CMK (cell line): ENCODE results near the gene TAB3.
"Not testable (repeated sequence)": the region's sequence is repeated elsewhere in the genome, so short reads cannot be mapped to it uniquely, and the experiment has no call there.

Experiments
- DNase-seq: peaks from one replicate; pipeline ENCODE4 v3.0.0-alpha.2; 2010; ENCODE audit warnings: low read depth

Gene TAB3

DNA sequence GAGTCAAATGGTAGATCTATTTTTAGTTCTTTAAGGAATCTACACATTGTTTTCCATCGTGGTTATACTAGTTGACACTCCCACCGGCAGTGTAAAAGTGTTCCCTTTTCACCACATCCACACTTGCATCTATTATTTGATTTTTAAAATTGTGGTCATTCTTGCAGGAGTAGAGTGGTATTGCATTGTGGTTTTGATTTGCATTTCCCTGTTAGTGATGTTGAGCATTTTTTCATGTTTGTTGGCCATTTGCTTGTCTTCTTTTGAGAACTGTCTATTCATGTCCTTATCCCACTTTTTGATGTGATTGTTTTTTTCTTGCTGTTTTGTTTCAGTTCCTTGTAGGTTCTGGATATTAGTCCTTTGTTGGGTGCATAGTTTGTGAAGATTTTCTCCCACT is 70.0 kb downstream of the TAB3 start:
- DNase-seq, result no peak

DNA sequence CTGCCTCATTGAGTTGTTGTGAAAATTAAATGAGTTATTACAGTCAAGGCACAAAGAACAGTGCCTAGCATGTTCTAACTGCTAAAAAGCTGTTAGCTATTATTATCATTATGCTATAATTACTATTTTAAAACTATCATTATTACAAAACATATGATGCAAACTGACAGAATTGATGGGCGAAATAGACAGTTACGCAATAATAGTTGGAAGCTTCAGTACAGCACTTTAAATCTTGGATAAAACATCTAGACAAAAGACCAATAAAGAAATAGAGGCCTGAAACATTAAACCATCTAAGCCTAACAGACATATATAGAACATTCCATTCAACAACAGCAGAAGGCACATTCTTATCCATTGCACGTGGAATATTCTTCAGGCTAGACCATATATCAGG is 73.0 kb downstream of the TAB3 start:
- DNase-seq, result no peak

DNA sequence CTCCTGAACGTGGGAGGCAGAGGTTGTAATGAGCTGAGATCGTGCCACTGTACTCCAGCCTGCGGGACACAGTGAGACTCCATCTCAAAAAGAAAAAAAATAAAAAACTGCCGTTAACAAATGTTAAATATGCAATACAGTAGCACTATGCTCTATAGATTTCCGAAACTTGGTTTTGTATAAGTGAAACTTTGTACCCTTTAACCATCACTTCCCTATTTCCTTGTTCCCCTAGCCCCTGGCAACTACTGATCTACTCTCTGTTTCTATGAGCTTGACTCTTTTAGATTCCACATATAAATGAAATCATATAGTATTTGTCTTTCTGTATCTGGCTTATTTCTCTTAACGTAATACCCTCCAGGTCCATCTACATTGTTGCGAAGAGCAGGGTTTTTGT is 74.1 kb downstream of the TAB3 start:
- no peak for DNase-seq

DNA sequence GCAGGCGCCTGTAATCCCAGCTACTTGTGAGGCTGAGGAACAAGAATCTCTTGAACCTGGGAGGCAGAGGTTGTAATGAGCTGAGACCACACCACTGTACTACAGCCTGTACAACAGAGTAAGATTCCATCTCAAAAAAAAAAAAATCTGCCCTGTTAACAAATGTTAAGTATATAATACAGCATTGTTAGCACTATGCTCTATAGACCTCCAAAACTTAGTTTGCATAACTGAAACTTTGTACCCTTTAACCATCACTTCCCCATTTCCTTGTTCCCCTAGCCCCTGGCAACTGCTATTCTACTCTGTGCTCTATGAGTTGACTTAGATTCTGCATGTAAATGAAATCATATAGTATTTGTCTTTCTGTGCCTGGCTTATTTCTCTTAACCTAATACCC is 76.7 kb downstream of the TAB3 start:
- no peak for DNase-seq

DNA sequence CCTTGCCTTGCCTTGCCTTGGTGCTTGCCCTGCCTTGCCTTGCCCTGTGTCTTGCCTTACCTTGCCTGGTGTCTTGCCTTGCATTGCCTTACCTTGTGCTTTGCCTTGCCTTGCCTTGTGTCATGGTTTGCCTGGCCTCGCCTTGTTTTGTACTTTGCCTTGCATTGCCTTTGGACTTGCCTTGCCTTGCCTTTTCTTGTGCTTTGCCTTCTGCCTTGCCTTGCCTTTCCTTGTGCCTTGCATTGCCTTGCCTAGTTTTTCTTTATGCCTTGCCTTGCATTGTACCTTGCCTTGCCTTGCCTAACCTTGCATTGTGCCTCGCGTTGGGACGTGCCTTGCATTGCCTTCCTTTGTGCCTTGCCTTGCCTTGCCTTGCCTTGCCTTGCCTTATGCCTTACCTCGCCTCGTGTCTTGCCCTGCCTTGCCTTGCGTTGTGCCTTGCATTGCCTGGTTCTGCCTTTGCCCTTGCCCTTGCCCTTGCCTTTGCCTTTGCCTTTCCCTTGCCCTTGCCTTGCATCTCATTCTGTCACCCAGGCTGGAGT is 82.8 kb downstream of the TAB3 start:
- DNase-seq, result no peak

DNA sequence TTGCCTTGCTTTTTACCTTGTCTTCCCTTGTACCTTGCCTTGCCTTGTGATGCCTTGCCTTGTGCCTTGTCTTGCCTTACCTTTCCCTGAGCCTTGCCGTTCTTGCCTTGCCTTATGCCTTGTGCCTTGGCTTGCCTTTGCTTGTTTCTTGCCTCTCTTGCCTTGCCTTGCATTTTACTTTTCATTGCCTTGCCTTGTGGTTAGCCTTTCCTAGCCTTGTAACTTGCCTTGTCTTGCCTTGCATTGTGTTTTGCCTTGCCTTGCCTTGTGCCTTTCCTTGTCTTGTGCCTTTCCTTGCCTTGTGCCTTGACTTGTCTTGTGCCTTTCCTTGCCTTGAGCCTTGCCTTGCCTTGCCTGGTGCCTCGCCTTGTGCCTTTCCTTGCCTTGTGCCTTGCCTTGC is 84.6 kb downstream of the TAB3 start:
- no peak for DNase-seq

DNA sequence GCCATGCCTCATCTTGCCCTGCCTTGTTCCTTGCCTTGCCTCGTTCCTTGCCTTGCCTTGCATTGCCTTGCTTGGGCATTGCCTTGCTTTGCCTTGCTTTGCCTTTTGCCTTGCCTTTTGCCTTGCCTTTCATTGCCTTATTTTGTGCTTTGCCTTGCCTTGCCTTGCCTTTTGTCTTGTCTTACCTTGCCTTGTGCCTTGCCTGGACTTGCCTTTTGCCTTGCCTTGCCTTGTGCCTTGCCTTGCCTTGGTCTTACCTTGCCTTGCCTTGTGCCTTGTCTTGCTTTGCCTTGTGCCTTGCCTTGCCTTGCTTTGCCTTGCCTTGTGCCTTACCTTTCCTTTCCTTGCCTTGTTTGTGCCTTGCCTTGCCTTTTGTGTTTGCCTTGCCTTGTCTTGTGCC is 88.2 kb downstream of the TAB3 start:
- no peak for DNase-seq

DNA sequence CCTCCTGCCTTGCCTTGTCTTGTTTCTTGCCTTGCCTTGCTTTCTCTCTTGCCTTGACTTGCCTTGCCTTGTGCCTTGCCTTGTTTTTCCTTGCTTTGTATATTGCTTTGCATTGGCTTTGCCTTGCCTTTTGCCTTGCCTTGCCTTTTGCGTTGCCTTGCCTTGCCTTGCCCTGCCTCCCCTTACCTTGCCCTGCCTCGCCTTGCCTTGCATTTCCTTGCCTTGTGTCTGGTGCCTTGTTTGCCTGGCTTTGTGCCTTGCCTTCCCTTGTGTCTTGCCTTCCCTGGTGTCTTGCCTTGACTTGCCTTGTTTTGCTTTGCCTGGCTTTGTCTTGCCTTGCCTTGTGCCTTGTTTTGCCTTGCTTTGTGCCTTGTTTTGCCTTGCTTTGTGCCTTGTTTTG is 89.7 kb downstream of the TAB3 start:
- no peak for DNase-seq

DNA sequence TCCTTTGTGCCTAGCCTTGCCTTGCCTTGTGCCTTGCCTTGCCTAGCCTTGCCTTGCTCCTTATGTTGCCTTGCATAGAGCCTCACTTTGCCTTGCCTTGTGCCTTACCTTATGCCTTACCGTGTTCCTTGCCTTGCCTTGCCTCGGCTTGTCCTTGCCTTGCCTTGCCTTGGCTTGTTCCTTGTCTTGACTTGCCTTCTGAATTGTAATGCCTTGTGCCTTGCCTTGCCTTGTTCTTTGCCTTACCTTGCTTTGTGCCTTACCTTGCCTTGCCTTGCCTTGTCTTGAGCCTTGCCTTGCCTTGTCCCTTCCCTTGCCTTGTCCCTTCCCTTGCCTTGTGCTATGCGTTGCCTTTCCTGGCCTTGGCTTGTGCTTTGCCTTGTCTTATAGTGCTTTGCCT is 90.2 kb downstream of the TAB3 start:
- no peak for DNase-seq

DNA sequence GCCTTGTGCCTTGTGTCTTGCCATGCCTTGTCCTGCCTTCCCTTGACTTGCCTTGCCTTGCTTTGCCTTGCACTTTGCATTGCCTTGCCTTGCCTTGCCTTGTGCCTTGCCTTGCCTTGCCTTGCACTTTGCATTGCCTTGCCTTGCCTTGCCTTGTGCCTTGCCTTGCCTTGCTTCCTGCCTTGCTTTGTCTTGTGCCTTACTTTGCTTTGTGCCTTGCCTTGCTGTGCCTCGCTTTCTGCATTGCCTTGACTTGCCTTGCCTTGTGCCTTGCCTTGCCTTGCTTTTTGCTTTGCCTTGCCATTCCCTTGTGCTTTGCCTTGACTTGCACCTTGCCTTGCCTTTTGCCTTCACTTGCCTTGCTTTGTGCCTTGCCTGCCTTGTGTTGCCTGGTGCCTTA is 91.8 kb downstream of the TAB3 start:
- not testable (repeated sequence) for DNase-seq

DNA sequence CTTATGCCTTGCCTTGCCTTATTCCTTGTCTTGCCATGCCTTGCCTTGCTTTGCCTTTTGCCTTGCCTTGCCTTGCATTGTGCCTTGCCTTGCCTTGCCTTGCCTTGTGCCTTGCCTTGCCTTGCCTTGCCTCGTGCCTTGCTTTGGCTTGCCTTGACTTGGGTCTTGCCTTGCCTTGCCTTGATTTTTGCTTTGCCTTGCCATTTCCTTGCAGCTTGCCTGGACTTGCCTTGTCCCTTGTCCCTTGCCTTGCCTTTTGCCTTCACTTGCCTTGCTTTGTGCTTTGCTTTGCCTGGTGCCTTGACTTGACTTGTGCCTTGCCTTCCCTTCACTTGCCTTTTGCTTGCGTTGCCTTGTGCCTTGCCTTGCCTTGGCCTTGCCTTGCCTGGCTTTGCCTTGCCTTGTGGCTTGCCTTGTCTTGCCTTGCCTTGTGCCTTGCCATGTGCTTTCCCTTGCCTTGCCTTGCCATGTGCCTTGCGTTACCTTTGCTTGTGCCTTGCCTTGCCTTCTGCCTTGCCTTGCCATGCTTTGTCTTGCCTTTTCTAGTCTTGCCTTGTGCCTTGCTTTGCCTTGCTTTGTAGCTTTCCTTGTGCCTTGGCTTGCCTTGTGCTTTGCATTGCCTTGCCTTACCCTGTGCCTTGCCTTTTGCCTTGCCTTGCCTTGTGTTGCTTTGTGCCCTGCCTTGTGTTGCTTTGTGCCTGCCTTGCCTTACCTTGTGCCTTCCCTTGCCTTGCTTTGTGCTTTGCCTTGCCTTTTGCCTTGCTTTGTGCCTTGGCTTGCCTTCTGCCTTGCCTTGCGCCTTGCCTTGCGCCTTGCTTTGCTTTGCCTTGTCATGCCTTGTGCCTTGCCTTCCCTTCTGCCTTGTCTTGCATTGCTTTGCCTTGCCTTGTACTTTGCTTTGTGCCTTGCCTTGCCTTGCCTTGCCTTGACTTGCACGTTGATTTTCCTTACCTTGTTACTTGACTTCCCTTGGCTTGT is 92.8 kb downstream of the TAB3 start:
- DNase-seq, result no peak

DNA sequence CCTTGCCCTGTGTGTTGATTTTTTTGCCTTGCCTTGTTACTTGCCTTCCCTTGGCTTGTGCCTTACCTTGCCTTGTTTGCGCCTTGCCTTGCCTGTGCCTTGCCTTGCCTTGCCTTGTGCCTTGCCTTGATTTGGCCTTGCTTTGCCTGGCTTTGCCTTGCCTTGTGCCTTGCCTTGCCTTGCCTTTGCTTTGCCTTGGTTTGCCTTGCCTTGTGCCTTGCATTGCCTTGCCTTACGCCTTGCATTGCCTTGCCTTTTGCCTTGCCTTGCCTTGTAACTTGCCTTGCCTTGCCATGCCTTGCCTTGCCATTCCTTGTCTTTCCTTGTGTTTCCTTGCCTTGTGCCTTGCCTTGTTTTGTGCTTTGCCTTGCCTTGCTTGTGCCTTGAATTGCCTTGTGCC is 94.6 kb downstream of the TAB3 start:
- no peak for DNase-seq

DNA sequence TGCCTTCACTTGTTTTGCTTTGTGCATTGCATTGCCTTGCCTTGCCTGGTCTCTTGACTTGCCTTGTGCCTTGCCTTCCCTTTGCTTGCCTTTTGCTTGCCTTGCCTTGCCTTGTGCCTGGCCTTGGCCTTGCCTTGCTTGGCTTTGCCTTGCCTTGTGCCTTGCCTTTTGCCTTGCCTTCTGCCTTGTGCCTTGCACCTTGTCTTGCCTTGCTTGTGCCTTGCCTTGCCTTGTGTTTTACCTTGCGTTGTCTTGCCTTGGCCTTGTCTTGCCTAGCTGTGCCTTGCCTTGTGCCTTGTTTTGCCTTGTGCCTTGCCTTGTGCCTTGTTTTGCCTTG is 95.3 kb downstream of the TAB3 start:
- DNase-seq, result no peak

DNA sequence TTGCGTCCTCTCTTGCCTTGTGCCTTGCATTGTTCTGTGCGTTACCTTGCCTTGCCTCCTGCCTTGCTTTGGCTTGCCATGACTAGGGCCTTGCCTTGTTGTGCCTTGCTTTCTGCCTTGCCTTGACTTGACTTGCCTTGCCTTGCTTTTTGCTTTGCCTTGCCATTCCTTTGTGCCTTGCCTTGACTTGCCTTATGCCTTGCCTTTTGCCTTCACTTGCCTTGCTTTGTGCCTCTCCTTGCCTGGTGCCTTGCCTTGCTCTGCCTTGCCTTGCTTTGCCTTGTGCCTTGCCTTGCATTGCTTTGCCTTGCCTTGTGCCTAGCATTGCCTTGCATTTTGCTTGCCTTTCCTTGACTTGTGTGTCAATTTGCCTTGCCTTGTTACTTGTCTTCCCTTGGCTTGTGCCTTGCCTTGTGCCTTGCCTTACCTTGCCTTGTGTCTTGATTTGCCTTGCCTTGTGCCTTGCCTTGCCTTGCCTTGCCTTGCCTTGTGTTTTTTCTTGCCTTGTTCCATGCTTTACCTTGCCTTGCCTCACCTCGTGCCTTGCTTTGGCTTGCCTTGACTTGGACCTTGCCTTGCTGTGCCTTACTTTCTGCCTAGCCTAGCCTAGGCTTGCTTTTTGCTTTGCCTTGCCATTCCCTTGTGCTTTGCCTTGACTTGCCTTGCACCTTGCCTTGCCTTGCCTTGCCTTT is 95.8 kb downstream of the TAB3 start:
- no peak for DNase-seq

DNA sequence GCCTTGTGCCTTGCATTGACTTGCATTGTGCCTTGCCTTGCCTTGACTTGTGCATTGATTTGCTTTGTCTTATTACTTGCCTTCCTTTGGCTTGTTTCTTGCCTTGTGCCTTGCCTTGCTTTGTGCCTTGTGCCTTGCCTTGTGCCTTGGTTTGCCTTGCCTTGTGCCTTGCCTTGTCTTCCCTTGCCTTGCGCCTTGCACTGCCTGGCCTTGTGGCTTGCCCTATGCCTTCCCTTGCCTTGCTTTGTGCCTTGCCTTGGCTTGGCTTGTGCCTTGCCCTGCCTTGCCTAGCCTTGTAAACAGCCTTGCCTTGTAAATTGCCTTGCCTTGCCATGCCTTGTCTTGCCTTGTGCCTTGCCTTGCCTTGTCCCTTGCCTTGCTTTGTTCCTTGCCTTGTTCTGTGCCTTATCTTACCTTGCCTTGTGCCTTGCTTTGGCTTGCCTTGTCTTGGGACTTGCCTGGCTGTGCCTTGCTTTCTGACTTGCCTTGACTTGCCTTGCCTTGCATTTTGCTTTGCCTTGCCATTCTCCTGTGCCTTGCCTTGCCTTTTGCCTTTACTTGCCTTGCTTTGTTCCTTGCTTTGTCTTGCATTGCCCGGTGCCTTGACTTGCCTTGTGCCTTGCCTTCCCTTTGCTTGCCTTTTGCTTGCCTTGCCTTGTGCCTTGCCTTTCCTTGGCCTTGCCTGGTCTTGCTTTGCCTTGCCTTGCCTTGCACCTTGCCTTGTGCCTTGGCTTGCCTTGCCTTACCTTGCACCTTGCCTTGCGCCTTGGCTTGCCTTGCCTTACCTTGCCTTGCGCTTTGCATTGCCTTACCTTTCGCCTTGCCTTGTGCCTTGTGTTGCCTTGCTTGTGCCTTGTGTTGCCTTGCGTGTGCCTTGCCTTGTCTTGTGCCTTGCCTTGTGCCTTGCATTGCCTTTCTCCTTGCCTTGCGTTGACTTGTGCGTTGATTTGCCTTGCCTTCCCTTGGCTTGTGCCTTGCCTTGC is 97.5 kb downstream of the TAB3 start:
- DNase-seq, result no peak

DNA sequence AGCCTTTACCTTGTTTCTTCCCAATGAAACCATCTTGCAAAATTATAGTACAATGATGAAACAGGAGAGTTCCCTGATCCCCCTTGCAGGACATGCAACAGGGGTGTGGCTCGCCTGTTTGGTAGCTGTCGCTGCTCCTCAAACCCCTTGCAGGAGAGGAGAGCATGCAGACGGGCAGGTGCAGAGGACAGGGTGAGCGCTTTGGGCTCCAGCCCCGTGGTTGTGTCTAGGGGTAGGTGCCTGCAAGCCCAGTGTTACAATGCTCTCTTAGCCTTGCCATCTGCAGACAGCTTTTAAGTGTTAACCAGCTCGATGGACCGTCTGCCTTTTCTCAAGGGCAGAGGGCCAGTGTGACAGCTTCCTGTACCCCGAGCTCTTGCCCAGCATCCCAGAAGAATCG is 102.0 kb downstream of the TAB3 start:
- no peak for DNase-seq

DNA sequence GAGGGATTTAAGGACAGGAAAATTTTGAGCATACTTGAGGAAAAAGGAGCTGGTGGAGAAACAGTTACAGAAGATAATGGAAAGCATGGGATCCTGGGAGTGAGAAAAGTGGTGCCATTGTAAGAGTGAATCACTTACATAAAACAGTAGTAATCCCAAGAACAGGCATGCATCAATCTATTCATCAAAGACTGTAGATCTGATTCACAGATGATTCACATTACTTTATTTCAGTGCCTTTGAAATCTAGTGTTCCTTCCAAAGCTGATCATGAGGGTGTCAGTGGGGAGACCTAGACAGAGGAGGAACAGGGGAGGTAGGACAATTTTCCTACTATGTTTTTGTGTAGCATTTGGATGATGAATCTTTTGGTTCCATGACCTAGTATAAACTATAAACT is 102.7 kb downstream of the TAB3 start:
- no peak for DNase-seq

DNA sequence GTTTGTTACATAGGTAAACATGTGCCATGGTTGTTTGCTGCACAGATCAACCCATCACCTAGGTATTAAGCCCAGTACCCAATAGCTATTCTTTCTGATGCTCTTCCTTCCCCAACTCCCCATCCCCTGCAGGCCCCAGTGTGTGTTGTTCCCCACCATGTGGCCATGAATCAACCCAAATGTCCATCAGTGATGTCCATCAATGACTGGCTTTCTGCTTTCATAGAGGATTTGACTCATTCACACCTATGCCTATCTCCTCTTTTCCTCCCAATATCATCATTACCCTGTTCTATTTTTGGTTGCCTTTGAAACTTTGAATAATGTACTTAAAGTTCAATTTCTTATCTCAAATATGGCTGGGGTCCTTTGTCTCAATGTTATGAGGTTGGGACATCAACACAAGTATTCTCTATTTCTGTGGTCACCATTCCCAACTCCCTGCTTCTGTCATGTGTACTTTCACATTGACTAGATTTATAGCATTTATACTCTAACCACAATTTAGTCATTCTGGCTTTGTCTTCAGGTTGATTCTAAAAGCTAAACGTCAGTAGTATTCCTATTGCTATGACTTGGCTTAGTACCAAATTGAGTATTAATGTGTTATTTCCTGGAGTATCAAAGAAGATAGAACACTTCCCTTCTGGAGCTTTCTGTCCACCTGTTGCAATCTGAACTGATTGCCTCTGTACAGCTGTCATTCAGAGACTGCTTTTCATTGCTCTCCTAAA is 107.2 kb downstream of the TAB3 start:
- no peak for DNase-seq

DNA sequence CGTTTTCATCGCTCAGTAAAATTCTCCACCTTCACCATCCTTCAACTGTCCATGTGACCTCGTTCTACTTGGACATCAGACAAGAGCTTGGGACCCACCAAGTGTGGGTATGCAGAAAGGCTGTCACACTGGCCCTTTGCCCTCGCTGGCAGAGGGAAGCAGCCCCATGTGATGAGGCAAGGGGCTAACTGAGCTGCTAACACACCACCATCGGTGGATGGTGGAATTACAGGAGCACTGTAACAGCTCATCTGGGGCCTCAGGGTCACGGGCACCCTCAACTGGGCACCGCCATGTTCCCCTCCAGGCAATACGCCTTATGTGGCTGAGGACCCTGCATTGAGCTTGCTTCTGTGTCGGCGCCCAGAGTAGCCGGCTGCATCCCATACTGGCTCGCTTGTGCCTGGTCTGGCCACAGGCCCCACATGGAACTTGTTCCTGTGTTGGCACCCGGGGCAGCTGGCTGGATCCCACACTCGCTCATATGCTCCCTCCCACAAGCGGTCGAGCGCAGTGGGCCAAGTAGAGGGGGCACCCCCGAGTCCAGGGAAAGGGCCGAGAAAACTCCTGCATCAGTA is 109.5 kb downstream of the TAB3 start:
- no peak for DNase-seq

DNA sequence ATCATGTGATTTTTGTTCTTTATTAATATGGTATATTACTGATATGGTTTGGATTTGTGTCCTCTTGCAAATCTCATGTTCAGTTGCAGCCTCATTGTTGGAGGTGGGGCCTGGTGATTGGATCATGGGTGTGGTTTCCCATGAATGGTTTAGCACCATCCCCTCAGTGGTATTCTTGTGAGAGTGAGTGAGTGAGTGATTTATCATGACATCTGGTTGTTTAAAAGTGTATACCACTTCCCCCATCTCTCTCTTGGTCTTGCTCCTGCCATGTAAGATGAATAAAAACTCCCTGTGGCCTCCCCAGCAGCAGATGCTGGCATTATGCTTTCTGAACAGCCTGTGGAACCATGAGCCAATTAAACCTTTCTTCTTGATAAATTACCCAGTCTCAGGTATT is 111.5 kb downstream of the TAB3 start:
- DNase-seq, result no peak
